Fibroblast of lung (primary cell): ENCODE data around the gene OGDH. TPM values are rescaled to one million over a fixed set of nuclear protein-coding genes. Genes with fewer than 3 reads are reported as not detected.

Experiments
- DNase-seq, 2 donors: peaks; one replicate each; pipeline versions ENCODE4 v3.0.0 to v3.0.0-alpha.2; 2010; ENCODE audit warnings: low read depth in 2 of 2
- H2AFZ ChIP-seq: 2 replicates; pipeline ENCODE4 v1.5.1; 2012; ENCODE audit warnings: low read length, control low read depth, inconsistent platforms
- H3K27ac ChIP-seq: 2 replicates; pipeline ENCODE4 v1.5.1; 2011; ENCODE audit warnings: low read length, control low read depth; ENCODE audit not compliant: insufficient read depth
- H3K27me3 ChIP-seq: 2 replicates; pipeline ENCODE4 v1.5.1; 2011; ENCODE audit warnings: mild to moderate bottlenecking, low read length; ENCODE audit not compliant: control insufficient read depth, insufficient read depth
- H3K36me3 ChIP-seq: 2 replicates; pipeline ENCODE4 v1.5.1; 2011; ENCODE audit warnings: low read length; ENCODE audit not compliant: control insufficient read depth, insufficient read depth
- H3K4me1 ChIP-seq: 2 replicates; pipeline ENCODE4 v1.5.1; 2011; ENCODE audit warnings: low read length; ENCODE audit not compliant: control insufficient read depth, insufficient read depth; ENCODE audit errors: extremely low read depth
- H3K4me2 ChIP-seq: 2 replicates; pipeline ENCODE4 v1.5.1; 2011; ENCODE audit warnings: low read length, control low read depth; ENCODE audit not compliant: insufficient read depth; ENCODE audit errors: extremely low read depth
- H3K4me3 ChIP-seq, 4 experiments: fragments of 200-600 bp in 1 of 4; sonication (generic) in 1 of 4; replicated peaks in 1 of 4; 2 replicates each; pipeline ENCODE4 v1.5.1; 2011 to 2016; ENCODE audit warnings: low read length in 4 of 4, low read depth in 3 of 4, mild to moderate bottlenecking in 3 of 4, control low read depth in 2 of 4, inconsistent platforms in 1 of 4, mixed read lengths in 1 of 4; ENCODE audit not compliant: insufficient read depth in 1 of 4; ENCODE audit errors: control extremely low read depth in 1 of 4
- H3K79me2 ChIP-seq: 2 replicates; pipeline ENCODE4 v1.5.1; 2012; ENCODE audit warnings: mild to moderate bottlenecking, low read length, inconsistent platforms; ENCODE audit not compliant: control insufficient read depth, insufficient read depth
- H3K9ac ChIP-seq: 2 replicates; pipeline ENCODE4 v1.5.1; 2011; ENCODE audit warnings: mild to moderate bottlenecking, low read length, control low read depth; ENCODE audit not compliant: insufficient read depth
- H3K9me3 ChIP-seq: 2 replicates; pipeline ENCODE4 v1.5.1; 2012; ENCODE audit warnings: low read depth, low read length; ENCODE audit not compliant: control insufficient read depth, insufficient read depth
- H4K20me1 ChIP-seq: 2 replicates; pipeline ENCODE4 v1.5.1; 2011; ENCODE audit warnings: low read length; ENCODE audit not compliant: control insufficient read depth, insufficient read depth; ENCODE audit errors: extremely low read depth
- CTCF ChIP-seq, 2 donors: IDR thresholded peaks in 1 of 2; conservative IDR thresholded peaks in 1 of 2; 1 replicate in 1 of 2; 2 replicates in 1 of 2; pipeline ENCODE4 v1.5.1; 2011 to 2012; ENCODE audit warnings: low read length in 2 of 2, control low read depth in 1 of 2, inconsistent platforms in 1 of 2, low read depth in 1 of 2, mild to moderate bottlenecking in 1 of 2
- EZH2 ChIP-seq: IDR thresholded peaks from 2 replicates; pipeline ENCODE4 v1.5.1; 2012; ENCODE audit warnings: low read length, control low read depth, mild to moderate bottlenecking; ENCODE audit errors: missing control alignments
- polyA plus RNA-seq, 2 donors: library from polyadenylated mRNA; depleted of rRNA in 1 of 2; stranded (reverse) in 1 of 2; unstranded in 1 of 2; fragments of >200 nt; gene quantifications; 2 replicates each; pipeline ENCODE4 v1.2.1, GENCODE V29; 2011 to 2012; ENCODE audit warnings: missing spikeins in 1 of 2
- total RNA-seq: library from RNA; depleted of rRNA; stranded (reverse); fragments of >200 nt; gene quantifications from 2 replicates; pipeline ENCODE4 v1.2.1, GENCODE V29; 2014

Gene OGDH
- total and polyA plus RNA-seq, 2 donors (not counting 1 experiment from before 2014, with no cell fraction given): 60.8 to 69.2 TPM

DNA sequence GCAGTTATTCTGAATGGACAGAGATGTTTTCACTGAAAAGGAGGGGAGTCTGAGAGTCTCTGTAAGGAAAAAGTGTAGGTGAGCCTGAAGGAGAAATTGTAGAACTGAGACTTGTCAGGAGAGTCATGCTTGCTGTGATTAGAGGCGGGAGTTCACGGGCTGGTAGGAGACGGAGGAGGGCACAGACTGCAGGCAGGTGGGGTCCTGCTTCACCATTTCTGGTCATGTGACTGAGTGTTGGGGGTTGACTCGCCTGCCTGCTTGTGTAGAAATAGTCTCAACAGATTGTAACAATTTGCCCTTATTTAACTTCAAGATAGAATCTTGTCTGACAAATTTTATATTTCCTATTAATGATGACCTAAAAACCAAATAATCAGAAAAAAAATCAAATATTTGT lies 70.3 kb downstream of the OGDH start:
- Histone ChIP-seq H3K4me1 (peaks cover 13% of the 10 kb centered on the region), H3K4me3 (no peak overlapping the region), H3K9ac (no peak overlapping the region), H2AFZ (no peak overlapping the region), H4K20me1 (no peaks in the 10 kb centered on the region), H3K4me2 (no peak overlapping the region), H3K36me3 (peaks cover 15% of the 10 kb centered on the region), H3K27me3 (no peaks in the 10 kb centered on the region), H3K9me3 (no peaks in the 10 kb centered on the region), H3K27ac (no peak overlapping the region), H3K79me2 (no peaks in the 10 kb centered on the region)
- DNase-seq: no peak
- no peak for TF ChIP-seq CTCF (conservative IDR thresholded peaks at IDR 0.05 in 1 of 2, IDR thresholded peaks at IDR 0.05 in 1 of 2; ENCODE audit: low read depth in 1 of 2, low read length in 2 of 2)
- no peak for TF ChIP-seq EZH2

DNA sequence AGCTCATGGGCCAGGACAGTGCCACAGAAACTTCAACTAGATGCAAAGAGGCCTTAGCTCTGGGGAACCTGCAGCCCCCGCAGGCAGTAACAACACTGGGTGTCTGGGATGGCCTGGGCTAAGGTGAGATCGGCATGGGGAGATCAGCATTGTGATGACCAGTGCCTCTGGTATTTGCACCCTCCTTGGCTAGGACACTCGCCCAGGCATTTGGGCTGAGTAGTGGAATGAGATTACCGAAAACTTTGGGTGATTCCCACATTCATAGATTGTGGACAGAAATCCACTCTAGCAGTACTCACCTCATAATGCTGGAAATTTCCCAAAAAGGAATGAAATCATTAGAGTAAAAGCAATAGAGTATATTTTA lies 71.7 kb downstream of the OGDH start:
- peak in 1 of 2 donors; percentile 65 for DNase-seq
- Histone ChIP-seq H4K20me1 (no peaks in the 10 kb centered on the region), H3K9ac (no peak overlapping the region), H3K79me2 (no peaks in the 10 kb centered on the region), H3K27ac (peak overlapping the region; percentile 33), H2AFZ (no peak overlapping the region), H3K4me3 (no peak overlapping the region), H3K36me3 (peaks cover 15% of the 10 kb centered on the region), H3K4me2 (peak overlapping the region; percentile 33), H3K4me1 (peaks cover 13% of the 10 kb centered on the region), H3K27me3 (no peaks in the 10 kb centered on the region), H3K9me3 (no peaks in the 10 kb centered on the region)
- no peak for TF ChIP-seq EZH2

DNA sequence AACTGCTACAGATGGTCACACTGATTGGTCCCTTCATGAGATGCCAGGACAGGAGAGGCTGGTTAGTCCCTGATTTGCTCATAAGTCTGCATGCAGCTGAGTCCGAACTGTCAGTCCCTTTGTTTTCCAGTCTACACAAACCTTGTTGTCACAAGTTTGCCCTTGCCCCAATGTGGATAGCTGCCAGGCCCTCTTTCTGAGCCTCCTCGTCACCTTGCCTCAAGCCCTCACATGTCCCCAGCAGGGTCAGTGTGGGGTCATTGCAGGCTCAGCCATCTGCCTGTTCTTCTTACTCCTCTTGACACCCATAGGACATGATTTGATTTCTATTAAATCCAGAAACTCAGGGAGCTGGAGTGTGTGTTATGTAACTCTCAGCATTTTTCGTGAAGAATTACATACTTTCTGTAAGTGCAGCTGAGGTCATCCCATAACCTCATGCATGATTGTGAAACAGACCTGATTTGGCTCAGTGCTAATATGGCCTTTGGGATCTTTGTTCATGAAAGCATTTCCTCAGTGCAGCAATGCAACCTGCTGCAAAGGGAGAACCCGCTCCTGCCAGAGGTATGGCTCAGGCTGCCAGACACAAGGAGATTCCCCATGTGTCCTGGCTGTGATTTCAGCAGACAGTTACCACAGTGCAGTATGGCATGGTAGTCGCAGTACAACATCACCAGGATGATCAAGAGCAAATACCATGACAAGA lies 72.2 kb downstream of the OGDH start:
- H3K4me3 ChIP-seq: no peak overlapping the region
- H3K9me3 ChIP-seq: no peaks in the 10 kb centered on the region
- TF ChIP-seq CTCF (conservative IDR thresholded peaks at IDR 0.05 in 1 of 2, IDR thresholded peaks at IDR 0.05 in 1 of 2; ENCODE audit: low read depth in 1 of 2, low read length in 2 of 2) (no peak), EZH2 (no peak)
- peak overlapping the region; percentile 41 for H3K4me2 ChIP-seq
- no peak overlapping the region for H2AFZ ChIP-seq
- H3K79me2 ChIP-seq: no peaks in the 10 kb centered on the region
- peaks cover 13% of the 10 kb centered on the region for H3K4me1 ChIP-seq
- H4K20me1 ChIP-seq: no peaks in the 10 kb centered on the region
- H3K36me3 ChIP-seq: peaks cover 13% of the 10 kb centered on the region
- peak; percentile 66 to 83 for DNase-seq
- no peak overlapping the region for H3K9ac ChIP-seq
- H3K27me3 ChIP-seq: no peaks in the 10 kb centered on the region
- H3K27ac ChIP-seq: peak overlapping the region; percentile 33
